ENCODE data around the gene KLK12. TPM values are rescaled to one million over a fixed set of nuclear protein-coding genes. Genes with fewer than 3 reads are reported as not detected.

Gene KLK12
- total and polyA plus RNA-seq, 2 donors (not counting 3 experiments of a cell fraction or from before 2014, with no cell fraction given): not detected

- Histone ChIP-seq H3K4me3 (replicated peaks in 1 of 3; ENCODE audit: insufficient read depth in 1 of 3, low read depth in 1 of 3, low read length in 3 of 3) (no peak overlapping the region), H3K9me1 (replicated peaks; ENCODE audit: control insufficient read depth, extremely low read depth, insufficient read depth, low read length) (no peaks in the 10 kb centered on the region), H4K20me1 (replicated peaks; ENCODE audit: control insufficient read depth, extremely low read depth, insufficient read depth, low read length) (no peaks in the 10 kb centered on the region), H3K4me1 (ENCODE audit: control insufficient read depth, extremely low read depth, insufficient read depth, low read length) (no peaks in the 10 kb centered on the region), H3K27me3 (ENCODE audit: control insufficient read depth in 2 of 2, insufficient read depth in 2 of 2, low read length in 2 of 2) (peaks cover 8 to 13% of the 10 kb centered on the region in 2 experiments), H3K79me2 (ENCODE audit: control insufficient read depth, insufficient read depth, low read length) (no peaks in the 10 kb centered on the region), H3K9me3 (replicated peaks; ENCODE audit: control insufficient read depth, insufficient read depth, low read length) (no peaks in the 10 kb centered on the region), H3K27ac (ENCODE audit: insufficient read depth, low read depth, low read length) (no peak overlapping the region), H3K9ac (replicated peaks; ENCODE audit: extremely low read depth, insufficient read depth, low read length) (no peak overlapping the region), H3K36me3 (ENCODE audit: control insufficient read depth in 2 of 2, extremely low read depth in 1 of 2, insufficient read depth in 2 of 2, low read length in 2 of 2) (no peaks in the 10 kb centered on the region), H3K4me2 (ENCODE audit: insufficient read depth, low read length) (no peak overlapping the region), H2AFZ (ENCODE audit: low read depth, low read length) (no peak overlapping the region)
- ChIA-PET CTCF (no interaction called here), POLR2A (no interaction called here)
- BruUV-seq (replicated peaks): no TSS peak
- no peak for TF ChIP-seq MAX (IDR thresholded peaks at IDR 0.05; ENCODE audit: insufficient read depth, insufficient read length)
- no peak for TF ChIP-seq GATA2 (IDR thresholded peaks at IDR 0.05; ENCODE audit: insufficient read depth, insufficient read length, low read depth, low read length)
- TF ChIP-seq POLR2AphosphoS5 (IDR thresholded peaks at IDR 0.05; ENCODE audit: insufficient read depth, low read depth, low read length): no peak
- intact Hi-C loops (cut with micrococcal nuclease) (no loop called here), dilution Hi-C loops (cut with MboI; ENCODE audit: extremely low pct_ligation_motif_present, low sequenced_read_pairs) (no loop called here)
- DNase-seq (ENCODE audit: low read depth, low spot score) (no peak), FAIRE-seq (no peak)
These were observed 10.9 kb downstream of the KLK12 start for GRCh38 chr19:51023946-51024345.

GRCh38 chr19:51022526-51022925 lies 12.3 kb downstream of the KLK12 start:
- no peaks in the 10 kb centered on the region for H3K9me3 ChIP-seq (replicated peaks; ENCODE audit: control insufficient read depth, insufficient read depth, low read length)
- TF ChIP-seq MYC (IDR thresholded peaks at IDR 0.05; ENCODE audit: low read depth, low read length) (no peak), FOS (IDR thresholded peaks at IDR 0.05; ENCODE audit: borderline replicate concordance, insufficient read depth, low read length) (no peak), GATA2 (IDR thresholded peaks at IDR 0.05; ENCODE audit: insufficient read depth, insufficient read length, low read depth, low read length) (no peak), EZH2 (IDR thresholded peaks at IDR 0.05; ENCODE audit: borderline replicate concordance, low read depth, low read length, severe bottlenecking) (no peak), MAX (IDR thresholded peaks at IDR 0.05; ENCODE audit: insufficient read depth, insufficient read length) (no peak), CTCF (IDR thresholded peaks at IDR 0.05; ENCODE audit: extremely low read depth in 1 of 2, insufficient read depth in 1 of 2, low read depth in 1 of 2, low read length in 2 of 2) (no peak), JUN (IDR thresholded peaks at IDR 0.05; ENCODE audit: borderline replicate concordance, insufficient read depth, insufficient read length, low read depth) (no peak)
- ChIA-PET POLR2A (no interaction called here), CTCF (no interaction called here)
- no peak overlapping the region for H3K4me3 ChIP-seq (replicated peaks in 1 of 3; ENCODE audit: insufficient read depth in 1 of 3, low read depth in 1 of 3, low read length in 3 of 3)
- peaks cover 16 to 18% of the 10 kb centered on the region in 2 experiments for H3K27me3 ChIP-seq (ENCODE audit: control insufficient read depth in 2 of 2, insufficient read depth in 2 of 2, low read length in 2 of 2)
- DNase-seq (ENCODE audit: low read depth, low spot score) (no peak), FAIRE-seq (no peak)
- H3K4me1 ChIP-seq (ENCODE audit: control insufficient read depth, extremely low read depth, insufficient read depth, low read length): no peaks in the 10 kb centered on the region
- H3K36me3 ChIP-seq (ENCODE audit: control insufficient read depth in 2 of 2, extremely low read depth in 1 of 2, insufficient read depth in 2 of 2, low read length in 2 of 2): no peaks in the 10 kb centered on the region
- no peak overlapping the region for H3K9ac ChIP-seq (replicated peaks; ENCODE audit: extremely low read depth, insufficient read depth, low read length)
- no peaks in the 10 kb centered on the region for H3K79me2 ChIP-seq (ENCODE audit: control insufficient read depth, insufficient read depth, low read length)
- H2AFZ ChIP-seq (ENCODE audit: low read depth, low read length): no peak overlapping the region
- dilution Hi-C loops (cut with MboI; ENCODE audit: extremely low pct_ligation_motif_present, low sequenced_read_pairs): no loop called here
- no peak overlapping the region for H3K4me2 ChIP-seq (ENCODE audit: insufficient read depth, low read length)
- intact Hi-C loops (cut with micrococcal nuclease): no loop called here
- BruUV-seq (replicated peaks): no TSS peak
- no peaks in the 10 kb centered on the region for H3K9me1 ChIP-seq (replicated peaks; ENCODE audit: control insufficient read depth, extremely low read depth, insufficient read depth, low read length)
- H3K27ac ChIP-seq (ENCODE audit: insufficient read depth, low read depth, low read length): no peak overlapping the region
- H4K20me1 ChIP-seq (replicated peaks; ENCODE audit: control insufficient read depth, extremely low read depth, insufficient read depth, low read length): no peaks in the 10 kb centered on the region

Measured in endothelial cell of umbilical vein (primary cell).